GM21515 (cell line): ENCODE results near the gene GDAP2.

Experiments used
- ATAC-seq: cut with Tn5 transposase; IDR thresholded peaks from one replicate; pipeline ENCODE4 v1.9.1; 2021; ENCODE audit not compliant: unreplicated experiment

GDAP2 gene

DNA sequence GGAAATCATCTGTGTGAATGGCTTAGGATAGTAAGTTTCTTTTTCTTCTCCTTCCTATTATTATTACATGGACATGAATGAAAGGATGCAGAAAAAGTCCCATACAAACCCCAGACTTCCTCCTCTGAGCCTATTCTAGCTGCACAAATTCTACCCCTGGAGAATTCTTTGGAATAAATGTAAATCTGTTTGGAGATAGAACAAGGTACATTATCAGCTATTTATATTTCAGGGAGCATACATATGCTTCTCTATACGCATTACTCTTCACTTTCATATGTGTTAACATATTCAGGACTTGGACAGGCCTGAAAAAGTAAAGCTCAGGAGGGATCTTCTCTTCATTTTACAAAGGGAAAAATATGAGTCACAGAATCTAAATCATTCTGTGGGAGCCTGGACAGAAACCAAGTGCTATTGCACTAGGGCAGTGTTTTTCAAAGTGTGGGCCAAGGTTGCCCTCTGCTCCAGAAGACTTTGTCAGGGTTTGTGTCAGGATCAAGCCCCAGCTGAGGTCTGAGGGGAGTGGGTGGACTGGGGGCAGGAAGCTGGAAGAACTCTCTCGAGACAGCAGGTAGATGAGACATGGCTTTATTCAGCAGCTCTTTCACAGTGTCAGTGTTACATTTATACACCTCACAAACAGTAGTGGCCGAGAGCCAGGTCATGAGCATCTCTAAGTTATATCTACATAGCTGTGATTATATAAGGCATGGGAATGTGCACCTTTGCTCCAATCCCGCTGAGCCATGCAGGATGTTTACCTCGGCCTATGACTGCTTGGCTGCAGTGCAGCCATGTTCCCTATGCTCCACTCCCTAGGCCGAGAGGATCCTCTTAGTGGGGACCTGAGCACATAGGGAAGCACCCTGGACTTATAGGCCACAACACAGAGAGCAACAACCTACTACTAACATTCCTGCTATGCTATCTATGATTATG, 114.3 kb downstream of the GDAP2 start:
- ATAC-seq: no peak
